H9 (cell line): ENCODE data around the gene BDP1. TPM values are rescaled to one million over a fixed set of nuclear protein-coding genes. Genes with fewer than 3 reads are reported as not detected.

Experiments used
- DNase-seq: peaks from one replicate; pipeline ENCODE4 v3.0.0-alpha.2; 2017
- H2AFZ ChIP-seq: one replicate; pipeline ENCODE4 v1.6.1; 2013; ENCODE audit warnings: mild to moderate bottlenecking, low read length, control low read depth, moderate library complexity
- H2AK5ac ChIP-seq: 2 replicates; pipeline ENCODE4 v1.6.1; 2013; ENCODE audit warnings: low read length, control low read depth, mixed read lengths; ENCODE audit not compliant: insufficient read length
- H2BK120ac ChIP-seq: one replicate; pipeline ENCODE4 v1.6.1; 2013; ENCODE audit warnings: low read depth, mild to moderate bottlenecking, low read length, control low read depth, inconsistent platforms; ENCODE audit not compliant: poor library complexity, severe bottlenecking
- H2BK12ac ChIP-seq: 2 replicates; pipeline ENCODE4 v1.6.1; 2013; ENCODE audit warnings: low read length, control low read depth, mixed read lengths, low read depth; ENCODE audit not compliant: insufficient read length
- H2BK15ac ChIP-seq: 2 replicates; pipeline ENCODE4 v1.6.1; 2013; ENCODE audit warnings: low read depth, low read length, control low read depth
- H2BK20ac ChIP-seq: one replicate; pipeline ENCODE4 v1.6.1; 2013; ENCODE audit warnings: low read depth, mild to moderate bottlenecking, low read length, control low read depth, inconsistent platforms; ENCODE audit not compliant: poor library complexity, severe bottlenecking
- H2BK5ac ChIP-seq: 2 replicates; pipeline ENCODE4 v1.6.1; 2013; ENCODE audit warnings: low read length, control low read depth, mixed read lengths; ENCODE audit not compliant: insufficient read length
- H3K14ac ChIP-seq: 2 replicates; pipeline ENCODE4 v1.6.1; 2013; ENCODE audit warnings: low read length, control low read depth; ENCODE audit not compliant: insufficient read depth
- H3K18ac ChIP-seq: 2 replicates; pipeline ENCODE4 v1.6.1; 2013; ENCODE audit warnings: low read depth, mild to moderate bottlenecking, mixed read lengths, low read length, control low read depth; ENCODE audit not compliant: insufficient read length
- H3K23ac ChIP-seq: 2 replicates; pipeline ENCODE4 v1.6.1; 2013; ENCODE audit warnings: low read length, control low read depth, mixed read lengths, low read depth; ENCODE audit not compliant: insufficient read length
- H3K23me2 ChIP-seq: 2 replicates; pipeline ENCODE4 v1.6.1; 2013; ENCODE audit warnings: low read depth, mild to moderate bottlenecking, mixed read lengths, low read length, control low read depth; ENCODE audit not compliant: insufficient read length, poor library complexity, severe bottlenecking
- H3K27ac ChIP-seq: 2 replicates; pipeline ENCODE4 v1.5.1; 2013; ENCODE audit warnings: low read length, control low read depth, mixed read lengths, low read depth; ENCODE audit not compliant: insufficient read length
- H3K27me3 ChIP-seq: 2 replicates; pipeline ENCODE4 v1.6.1; 2013; ENCODE audit warnings: low read length, control low read depth, inconsistent platforms; ENCODE audit not compliant: insufficient read depth
- H3K4ac ChIP-seq: 2 replicates; pipeline ENCODE4 v1.6.1; 2013; ENCODE audit warnings: low read depth, mild to moderate bottlenecking, control low read depth, inconsistent platforms, low read length, moderate library complexity
- H3K4me1 ChIP-seq: 2 replicates; pipeline ENCODE4 v1.6.1; 2013; ENCODE audit warnings: low read length, control low read depth, inconsistent platforms; ENCODE audit not compliant: insufficient read depth
- H3K4me2 ChIP-seq: 2 replicates; pipeline ENCODE4 v1.6.1; 2013; ENCODE audit warnings: low read length, control low read depth, mixed read lengths; ENCODE audit not compliant: insufficient read length, insufficient read depth
- H3K56ac ChIP-seq: 2 replicates; pipeline ENCODE4 v1.6.1; 2013; ENCODE audit warnings: low read depth, mild to moderate bottlenecking, mixed read lengths, low read length, control low read depth; ENCODE audit not compliant: insufficient read length
- H3K79me1 ChIP-seq: 2 replicates; pipeline ENCODE4 v1.6.1; 2013; ENCODE audit warnings: low read depth, mild to moderate bottlenecking, moderate library complexity, low read length, control low read depth, inconsistent platforms; ENCODE audit not compliant: insufficient read depth, poor library complexity, severe bottlenecking
- H3K79me2 ChIP-seq: 2 replicates; pipeline ENCODE4 v1.6.1; 2013; ENCODE audit warnings: low read length, control low read depth, inconsistent platforms; ENCODE audit not compliant: insufficient read depth
- H3K9ac ChIP-seq: 2 replicates; pipeline ENCODE4 v1.6.1; 2013; ENCODE audit warnings: low read length, control low read depth, mixed read lengths; ENCODE audit not compliant: insufficient read length; ENCODE audit errors: extremely low read depth
- H3K9me3 ChIP-seq: one replicate; pipeline ENCODE4 v1.6.1; 2013; ENCODE audit warnings: low read depth, low read length, inconsistent platforms; ENCODE audit not compliant: control insufficient read depth
- H3T11ph ChIP-seq: one replicate; pipeline ENCODE4 v1.6.1; 2013; ENCODE audit warnings: mild to moderate bottlenecking, low read length, control low read depth, inconsistent platforms
- H4K20me1 ChIP-seq: one replicate; pipeline ENCODE4 v1.6.1; 2013; ENCODE audit not compliant: control insufficient read depth, insufficient read length, insufficient read depth
- H4K5ac ChIP-seq: 2 replicates; pipeline ENCODE4 v1.6.1; 2013; ENCODE audit warnings: low read depth, mild to moderate bottlenecking, mixed read lengths, low read length, control low read depth; ENCODE audit not compliant: insufficient read length
- H4K8ac ChIP-seq: replicated peaks from 2 replicates; pipeline ENCODE4 v1.6.1; 2013; ENCODE audit warnings: low read length, control low read depth, mixed read lengths, low read depth; ENCODE audit not compliant: insufficient read length
- H4K91ac ChIP-seq: 2 replicates; pipeline ENCODE4 v1.6.1; 2013; ENCODE audit warnings: low read depth, mild to moderate bottlenecking, moderate library complexity, mixed read lengths, low read length, control low read depth; ENCODE audit not compliant: insufficient read length
- H3K27ac Mint-ChIP-seq, 3 experiments: 2 replicates in 2 of 3; 3 replicates in 1 of 3; pipeline ENCODE4 v1.8.0; 2020 to 2021; ENCODE audit warnings: mixed read lengths in 3 of 3, mild to moderate bottlenecking in 1 of 3, moderate library complexity in 1 of 3
- H3K27me3 Mint-ChIP-seq: 2 replicates; pipeline ENCODE4 v1.8.0; 2021; ENCODE audit warnings: low read depth, mild to moderate bottlenecking, moderate library complexity, mixed read lengths
- H3K36me3 Mint-ChIP-seq, 3 experiments: 2 replicates in 2 of 3; 3 replicates in 1 of 3; pipeline ENCODE4 v1.8.0; 2020 to 2021; ENCODE audit warnings: low read depth in 3 of 3, mixed read lengths in 3 of 3; ENCODE audit not compliant: insufficient read depth in 1 of 3
- H3K4me1 Mint-ChIP-seq, 2 experiments: 2 replicates each; pipeline ENCODE4 v1.8.0; 2020; ENCODE audit warnings: mixed read lengths in 2 of 2
- H3K4me3 Mint-ChIP-seq, 2 experiments: 2 replicates in 1 of 2; 3 replicates in 1 of 2; pipeline ENCODE4 v1.8.0; 2020 to 2021; ENCODE audit warnings: mild to moderate bottlenecking in 2 of 2, mixed read lengths in 2 of 2, moderate library complexity in 1 of 2
- H3K9me3 Mint-ChIP-seq, 2 experiments: 2 replicates in 1 of 2; 3 replicates in 1 of 2; pipeline ENCODE4 v1.8.0; 2020; ENCODE audit warnings: mild to moderate bottlenecking in 2 of 2, mixed read lengths in 2 of 2, moderate library complexity in 1 of 2
- WGBS: extraction: QIAGEN DNeasy Blood & Tissue Kit; methylation state at CpG from one replicate; pipeline ENCODE4 v1.1.7; 2013; ENCODE audit warnings: missing lambda C conversion rate, low lambda C conversion rate, mixed read lengths; ENCODE audit not compliant: insufficient read length; ENCODE audit errors: extremely low coverage; 5-methylcytosine and 5-hydroxymethylcytosine counted together
- total RNA-seq: library from RNA; stranded (reverse); gene quantifications from 2 replicates; pipeline ENCODE4 v1.2.1, GENCODE V29; 2021
- TF ChIP-seq, protein P1 (sequence below): fragments of 200-600 bp; sonication (generic); conservative IDR thresholded peaks from 3 replicates; pipeline ENCODE4 v1.8.0; 2021; ENCODE audit warnings: antibody characterized with exemption, mild to moderate bottlenecking

BDP1 gene
- total RNA-seq, 1 experiment from 2014 or later = 31.5 TPM

DNA sequence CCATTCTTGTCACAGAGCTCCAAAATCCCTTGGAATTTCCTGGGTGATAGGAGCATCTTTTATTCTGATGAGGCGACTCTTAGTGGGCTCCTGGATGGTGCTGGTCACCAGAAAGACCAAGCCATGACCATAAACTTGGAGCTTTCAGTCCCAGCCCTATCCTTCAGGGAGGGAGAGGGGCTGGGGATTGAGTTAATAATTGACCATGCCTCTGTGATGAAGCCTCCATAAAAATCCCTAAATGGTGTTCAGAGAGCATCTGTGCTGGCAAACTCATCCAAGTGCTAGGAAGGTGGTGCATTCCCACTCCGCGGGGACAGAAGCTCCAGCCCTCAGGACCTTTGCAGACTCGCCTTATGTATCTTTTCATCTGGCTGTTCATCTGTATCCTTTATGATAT, 160.4 kb downstream of the BDP1 start:
- H4K20me1 ChIP-seq = no peaks in the 10 kb centered on the region
- no CpG with 5 or more reads among the region's 4 CpGs for WGBS
- no peak overlapping the region for H3K27ac Mint-ChIP-seq

More for the DNA sequence above, 160.4 kb downstream of the BDP1 start:
- Mint-ChIP-seq H3K4me3 (no peak overlapping the region), H3K4me1 (no peaks in the 10 kb centered on the region), H3K9me3 (no peaks in the 10 kb centered on the region), H3K27me3 (no peaks in the 10 kb centered on the region), H3K36me3 (peaks cover 18 to 47% (median 45%) of the 10 kb centered on the region in 3 experiments; a peak in 6 of 7 replicates)
- TF ChIP-seq, protein P1, sequence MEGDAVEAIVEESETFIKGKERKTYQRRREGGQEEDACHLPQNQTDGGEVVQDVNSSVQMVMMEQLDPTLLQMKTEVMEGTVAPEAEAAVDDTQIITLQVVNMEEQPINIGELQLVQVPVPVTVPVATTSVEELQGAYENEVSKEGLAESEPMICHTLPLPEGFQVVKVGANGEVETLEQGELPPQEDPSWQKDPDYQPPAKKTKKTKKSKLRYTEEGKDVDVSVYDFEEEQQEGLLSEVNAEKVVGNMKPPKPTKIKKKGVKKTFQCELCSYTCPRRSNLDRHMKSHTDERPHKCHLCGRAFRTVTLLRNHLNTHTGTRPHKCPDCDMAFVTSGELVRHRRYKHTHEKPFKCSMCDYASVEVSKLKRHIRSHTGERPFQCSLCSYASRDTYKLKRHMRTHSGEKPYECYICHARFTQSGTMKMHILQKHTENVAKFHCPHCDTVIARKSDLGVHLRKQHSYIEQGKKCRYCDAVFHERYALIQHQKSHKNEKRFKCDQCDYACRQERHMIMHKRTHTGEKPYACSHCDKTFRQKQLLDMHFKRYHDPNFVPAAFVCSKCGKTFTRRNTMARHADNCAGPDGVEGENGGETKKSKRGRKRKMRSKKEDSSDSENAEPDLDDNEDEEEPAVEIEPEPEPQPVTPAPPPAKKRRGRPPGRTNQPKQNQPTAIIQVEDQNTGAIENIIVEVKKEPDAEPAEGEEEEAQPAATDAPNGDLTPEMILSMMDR = no peak
- Histone ChIP-seq H3K14ac (no peak overlapping the region), H2AK5ac (no peak overlapping the region), H3K79me1 (peaks cover 3% of the 10 kb centered on the region), H4K91ac (no peak overlapping the region), H3K27ac (no peak overlapping the region), H2BK12ac (no peak overlapping the region), H3K18ac (no peak overlapping the region), H2BK120ac (no peak overlapping the region), H3K27me3 (no peaks in the 10 kb centered on the region), H2BK5ac (no peak overlapping the region), H2BK15ac (no peak overlapping the region), H3K9me3 (no peaks in the 10 kb centered on the region), H3K4me2 (no peak overlapping the region), H3K9ac (no peak overlapping the region), H3K79me2 (no peaks in the 10 kb centered on the region), H3K23ac (no peak overlapping the region), H3K56ac (no peak overlapping the region), H3K4me1 (no peaks in the 10 kb centered on the region), H3K23me2 (no peaks in the 10 kb centered on the region), H2AFZ (no peak overlapping the region), H3K4ac (no peak overlapping the region), H4K5ac (no peak overlapping the region), H3T11ph (no peak overlapping the region), H2BK20ac (no peak overlapping the region), H4K8ac (no peak overlapping the region)
- no peak for DNase-seq

Other genes with a start within 250 kb of the BDP1 start
- gene MCCC2, start 131.7 kb downstream of the BDP1 start, total RNA-seq = 62.7 and 64.2 TPM in 2 replicates